GM19324 (cell line): ENCODE results near the gene STK16.
"Not testable (repeated sequence)": the region's sequence is repeated elsewhere in the genome, so short reads cannot be mapped to it uniquely, and the experiment has no call there.

Source experiments
- ATAC-seq: cut with Tn5 transposase; IDR thresholded peaks from one replicate; pipeline ENCODE4 v1.9.1; 2021; ENCODE audit warnings: mild to moderate bottlenecking, moderate library complexity; ENCODE audit not compliant: unreplicated experiment, low FRiP score

The STK16 gene, protein sequence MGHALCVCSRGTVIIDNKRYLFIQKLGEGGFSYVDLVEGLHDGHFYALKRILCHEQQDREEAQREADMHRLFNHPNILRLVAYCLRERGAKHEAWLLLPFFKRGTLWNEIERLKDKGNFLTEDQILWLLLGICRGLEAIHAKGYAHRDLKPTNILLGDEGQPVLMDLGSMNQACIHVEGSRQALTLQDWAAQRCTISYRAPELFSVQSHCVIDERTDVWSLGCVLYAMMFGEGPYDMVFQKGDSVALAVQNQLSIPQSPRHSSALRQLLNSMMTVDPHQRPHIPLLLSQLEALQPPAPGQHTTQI

DNA sequence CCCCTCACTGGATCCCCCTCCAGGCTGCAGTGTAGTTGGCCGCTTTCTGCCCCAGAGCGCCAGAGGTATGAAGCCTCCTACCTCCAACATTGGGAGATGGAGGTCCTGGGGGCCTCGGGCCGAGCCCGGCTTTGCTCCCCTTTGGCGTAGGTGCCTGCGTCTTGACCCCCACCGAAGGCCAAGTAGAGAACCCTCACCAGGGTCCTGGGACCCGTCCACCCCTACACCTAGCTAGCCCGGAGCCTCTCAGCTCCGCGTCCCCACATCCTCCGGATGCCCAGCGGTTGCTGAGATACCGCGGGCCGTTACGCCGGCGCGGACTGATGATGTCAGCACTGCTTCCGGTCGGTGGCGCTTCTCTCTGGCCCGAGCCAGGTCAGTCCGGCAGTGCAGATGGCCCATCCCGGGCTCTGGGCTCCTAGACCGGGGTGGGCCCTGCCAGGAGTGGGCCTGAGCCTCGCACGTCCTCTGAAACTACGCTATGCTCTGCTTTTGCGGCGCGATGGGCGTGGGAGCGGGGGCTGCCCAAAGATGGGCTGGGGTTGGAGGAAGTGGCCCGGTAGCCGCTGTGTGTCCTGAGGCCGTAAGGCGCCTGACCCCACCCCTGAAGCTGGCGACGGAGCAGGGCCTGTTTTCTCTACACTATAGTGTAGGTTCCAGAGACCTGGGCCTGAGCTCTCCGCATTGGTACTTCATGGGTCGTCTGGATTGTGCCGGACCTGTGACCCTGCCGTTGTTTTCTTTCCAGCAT lies at the start of gene STK16, which contains the start of gene GLB1L:
Gene STK16 (plus strand): TSS at position 332 of the 751 bp plus-strand sequence. CDS start 521 bp downstream, outside the sequence.
Gene GLB1L (minus strand): TSS at position 297 of the 751 bp plus-strand sequence. CDS start 1,871 bp downstream, outside the sequence.
- ATAC-seq: peak; percentile 69

GRCh38 chr2:219197388-219197787 lies 47.9 kb upstream of the STK16 start:
- ATAC-seq: no peak

DNA sequence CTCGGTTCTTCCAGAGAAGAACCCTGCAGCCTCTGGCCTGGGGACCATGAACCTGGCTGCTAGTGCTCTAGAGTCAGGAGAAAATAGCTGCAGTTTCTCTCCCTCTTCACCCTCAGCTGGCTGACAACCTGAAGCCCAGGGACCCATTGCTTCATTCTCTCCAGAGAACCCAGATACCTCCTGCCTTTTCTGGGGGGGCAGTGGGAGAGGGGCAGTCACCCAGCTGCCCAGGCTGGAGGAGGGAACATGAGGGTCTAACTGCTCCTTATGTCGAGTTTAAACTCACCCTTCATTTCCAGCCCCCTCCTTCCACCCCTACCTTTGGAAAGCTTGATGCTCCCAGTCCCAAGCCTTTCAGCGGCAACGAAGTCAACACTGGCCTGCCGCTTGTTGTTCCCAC lies 46.3 kb upstream of the STK16 start:
- ATAC-seq: no peak

- no peak for ATAC-seq
These were observed 45.6 kb upstream of the STK16 start for GRCh38 chr2:219199470-219200211.

- ATAC-seq: not testable (repeated sequence)
These were observed 44.6 kb upstream of the STK16 start for GRCh38 chr2:219200502-219201326.

DNA sequence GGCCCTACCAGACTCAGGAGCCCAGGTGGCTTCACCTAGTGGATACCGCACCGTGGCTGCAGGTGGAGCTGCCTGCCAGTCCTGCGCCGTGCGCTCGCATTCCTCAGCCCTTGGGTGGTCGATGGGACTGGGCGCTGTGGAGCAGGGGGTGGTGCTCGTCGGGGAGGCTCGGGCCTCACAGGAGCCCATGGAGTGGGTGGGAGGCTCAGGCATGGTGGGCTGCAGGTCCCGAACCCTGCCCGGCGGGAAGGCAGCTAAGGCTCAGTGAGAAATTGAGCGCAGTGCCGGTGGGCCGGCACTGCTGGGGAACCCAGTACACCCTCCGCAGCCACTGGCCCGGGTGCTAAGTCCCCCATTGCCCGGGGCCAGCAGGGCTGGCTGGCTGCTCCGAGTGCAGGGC lies 43.9 kb upstream of the STK16 start:
- not testable (repeated sequence) for ATAC-seq

DNA sequence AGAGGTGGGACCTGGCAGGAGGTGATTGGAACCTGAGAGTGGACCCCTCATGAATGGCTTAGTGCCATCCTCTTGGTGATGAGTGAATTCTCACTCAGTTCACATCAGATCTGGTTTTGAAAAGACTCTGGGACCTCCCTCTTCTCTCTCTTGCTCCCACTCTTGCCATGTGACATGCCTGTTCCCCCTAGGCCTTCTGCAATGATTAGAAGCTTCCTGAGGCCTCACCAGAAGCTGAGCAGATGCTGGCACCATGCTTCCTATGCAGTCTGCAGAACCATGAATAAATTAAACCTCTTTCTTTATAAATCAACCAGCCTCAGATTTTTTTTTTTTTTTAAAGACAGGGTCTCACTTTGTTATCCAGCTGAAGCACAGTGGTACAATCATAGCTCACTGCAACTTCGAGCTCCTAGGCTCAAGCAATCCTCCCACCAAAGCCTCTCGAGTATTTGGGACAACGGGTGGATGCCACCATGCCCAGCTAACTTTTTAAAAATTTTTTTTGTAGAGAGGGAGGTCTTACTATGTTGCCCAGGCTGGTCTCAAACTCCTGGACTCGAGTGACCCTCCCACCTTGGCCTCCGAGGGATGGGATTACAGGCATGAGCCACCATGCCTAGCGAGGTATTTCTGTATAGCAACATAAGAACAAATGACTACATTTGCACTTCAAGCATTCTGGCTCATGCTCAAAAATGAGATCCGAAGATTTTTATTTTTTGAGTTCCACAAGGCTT lies 40.7 kb upstream of the STK16 start:
- ATAC-seq: no peak

DNA sequence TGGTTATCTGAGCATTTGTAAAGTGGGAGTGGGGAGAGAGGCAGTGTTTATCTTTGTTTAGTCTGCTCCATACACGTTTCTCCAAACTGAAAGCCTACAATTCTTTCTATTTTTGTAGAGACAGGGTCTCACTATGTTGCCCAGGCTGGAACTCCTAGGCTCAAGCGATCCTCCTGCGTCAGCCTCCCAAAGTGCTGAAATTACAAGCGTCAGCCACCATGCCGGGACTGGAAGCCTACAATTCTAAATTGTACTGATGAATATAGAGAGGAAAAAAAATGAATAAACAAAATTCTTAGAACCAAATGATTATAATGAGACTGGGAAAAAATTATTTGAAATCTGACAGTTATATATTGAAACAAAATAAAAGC lies 40.1 kb upstream of the STK16 start:
- ATAC-seq: no peak

DNA sequence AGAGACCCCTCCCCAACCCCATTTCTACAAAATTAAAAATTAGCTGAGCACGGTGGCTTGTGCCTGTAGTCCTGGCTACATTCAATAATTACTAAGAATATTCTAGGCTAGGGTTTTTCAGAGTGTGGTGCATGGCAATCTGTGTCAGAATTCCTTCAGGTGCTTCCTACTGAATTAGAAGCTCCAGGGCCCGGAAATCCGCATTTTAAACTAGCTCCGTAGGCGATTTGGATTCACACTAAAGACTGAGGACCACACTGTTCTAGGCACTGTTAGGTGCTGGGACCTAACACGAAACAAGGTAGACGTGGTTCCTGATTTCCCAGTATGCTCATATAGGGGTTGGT lies 39.3 kb upstream of the STK16 start:
- no peak for ATAC-seq

DNA sequence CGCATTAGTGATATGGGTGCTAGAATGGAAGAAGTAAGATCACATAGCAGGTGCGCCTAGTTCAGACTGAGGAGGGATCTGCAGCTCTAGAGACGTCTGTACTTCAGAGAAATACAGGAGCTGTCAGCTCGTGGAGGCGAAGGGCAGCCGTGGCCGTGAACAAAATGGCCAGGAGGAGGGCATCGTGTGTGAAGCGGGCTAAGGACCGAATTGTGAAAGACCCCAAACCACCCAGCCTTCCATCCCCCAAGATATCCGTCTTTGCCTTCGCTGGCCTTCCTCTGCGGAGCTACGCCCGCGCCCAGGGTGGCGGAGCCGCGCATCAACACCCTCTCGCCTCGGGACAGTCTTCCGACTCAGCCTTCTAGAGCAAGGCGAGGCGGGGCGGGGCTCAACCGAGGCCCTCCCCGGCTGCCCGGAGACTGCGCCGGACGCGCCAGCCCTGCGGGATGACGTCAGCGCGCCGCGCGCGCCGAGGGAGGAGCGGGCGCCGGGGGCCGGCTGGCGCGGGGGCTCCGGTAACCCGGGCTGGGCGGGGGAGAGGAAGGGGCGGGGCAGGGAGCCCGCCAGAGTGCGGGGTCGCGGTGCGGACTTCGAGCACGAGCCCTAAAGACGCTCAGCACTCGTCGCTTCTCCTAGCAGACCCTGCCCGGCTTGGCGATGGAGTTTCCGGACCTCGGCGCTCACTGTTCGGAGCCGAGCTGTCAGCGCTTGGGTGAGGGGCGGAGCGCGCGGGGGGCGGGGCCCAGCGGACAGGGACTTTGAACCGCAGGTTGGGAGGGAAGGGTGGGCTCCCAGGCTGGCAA lies 38.7 kb upstream of the STK16 start, which contains the start of gene ZFAND2B:
Gene ZFAND2B (plus strand): TSS at position 455 of the 806 bp plus-strand sequence. CDS start 206 bp downstream, at position 661.
- ATAC-seq: peak; percentile 97

GRCh38 chr2:219207134-219207883 lies 38.0 kb upstream of the STK16 start:
- ATAC-seq: no peak

DNA sequence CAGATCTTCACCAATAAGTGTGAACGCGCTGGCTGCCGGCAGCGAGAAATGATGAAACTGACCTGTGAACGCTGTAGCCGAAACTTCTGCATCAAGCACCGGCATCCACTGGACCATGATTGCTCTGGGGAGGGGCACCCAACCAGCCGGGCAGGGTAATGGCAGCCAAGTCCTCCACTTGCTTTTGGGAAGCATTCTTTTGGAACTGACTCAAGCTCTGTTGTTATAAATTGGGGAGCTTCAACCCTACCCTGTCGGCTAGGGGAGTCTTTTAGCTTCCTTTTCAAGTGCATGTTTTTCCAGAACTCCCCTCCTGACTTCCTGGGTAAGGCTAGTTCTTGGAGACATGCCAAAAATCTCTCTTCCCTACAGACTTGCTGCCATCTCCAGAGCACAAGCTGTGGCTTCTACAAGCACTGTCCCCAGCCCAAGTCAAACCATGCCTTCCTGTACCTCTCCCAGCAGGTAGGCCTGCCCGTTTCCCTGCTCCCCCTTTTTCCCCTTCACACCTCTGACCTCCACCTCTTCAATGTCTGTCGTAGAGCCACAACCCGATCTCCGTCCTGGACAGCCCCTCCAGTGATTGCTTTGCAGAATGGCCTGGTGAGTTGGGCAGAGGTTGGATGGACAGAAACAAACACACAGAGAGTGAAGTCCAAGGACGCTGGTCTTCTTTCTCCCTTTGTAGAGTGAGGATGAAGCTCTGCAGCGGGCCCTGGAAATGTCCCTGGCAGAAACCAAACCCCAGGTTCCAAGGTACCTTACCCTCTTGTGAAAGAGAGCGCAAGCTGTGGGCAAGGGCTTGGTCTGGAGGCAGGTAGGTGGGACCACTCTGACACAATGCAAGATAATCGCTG lies 37.2 kb upstream of the STK16 start:
- ATAC-seq: no peak

GRCh38 chr2:219209236-219210195 lies 35.8 kb upstream of the STK16 start:
- ATAC-seq: no peak

- no peak for ATAC-seq
These were observed 34.9 kb upstream of the STK16 start for GRCh38 chr2:219210196-219210885.

DNA sequence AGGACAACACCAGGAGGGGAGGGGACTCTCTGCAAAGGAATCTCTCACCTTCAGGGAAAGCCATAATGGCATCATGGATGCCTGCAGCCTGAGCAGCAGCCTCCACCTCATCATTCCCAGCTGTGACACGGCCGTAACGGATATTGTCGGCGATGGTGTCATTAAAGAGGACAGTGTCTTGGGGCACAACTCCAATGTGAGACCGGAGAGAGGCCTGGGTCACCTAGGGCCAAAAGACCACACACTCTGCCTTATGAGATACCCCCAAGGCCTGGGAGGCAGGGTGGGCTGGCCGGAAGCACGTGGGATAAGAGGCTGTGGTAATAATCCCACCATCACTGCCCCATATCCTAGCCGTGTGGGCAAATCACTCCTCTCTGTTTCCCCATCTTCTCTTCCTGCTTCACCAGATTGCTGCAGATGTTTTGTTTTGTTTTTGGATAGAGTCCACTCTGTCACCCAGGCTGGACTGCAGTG lies 34.4 kb upstream of the STK16 start:
- no peak for ATAC-seq
